ENCODE measurements around the gene MLYCD.

MLYCD gene

DNA sequence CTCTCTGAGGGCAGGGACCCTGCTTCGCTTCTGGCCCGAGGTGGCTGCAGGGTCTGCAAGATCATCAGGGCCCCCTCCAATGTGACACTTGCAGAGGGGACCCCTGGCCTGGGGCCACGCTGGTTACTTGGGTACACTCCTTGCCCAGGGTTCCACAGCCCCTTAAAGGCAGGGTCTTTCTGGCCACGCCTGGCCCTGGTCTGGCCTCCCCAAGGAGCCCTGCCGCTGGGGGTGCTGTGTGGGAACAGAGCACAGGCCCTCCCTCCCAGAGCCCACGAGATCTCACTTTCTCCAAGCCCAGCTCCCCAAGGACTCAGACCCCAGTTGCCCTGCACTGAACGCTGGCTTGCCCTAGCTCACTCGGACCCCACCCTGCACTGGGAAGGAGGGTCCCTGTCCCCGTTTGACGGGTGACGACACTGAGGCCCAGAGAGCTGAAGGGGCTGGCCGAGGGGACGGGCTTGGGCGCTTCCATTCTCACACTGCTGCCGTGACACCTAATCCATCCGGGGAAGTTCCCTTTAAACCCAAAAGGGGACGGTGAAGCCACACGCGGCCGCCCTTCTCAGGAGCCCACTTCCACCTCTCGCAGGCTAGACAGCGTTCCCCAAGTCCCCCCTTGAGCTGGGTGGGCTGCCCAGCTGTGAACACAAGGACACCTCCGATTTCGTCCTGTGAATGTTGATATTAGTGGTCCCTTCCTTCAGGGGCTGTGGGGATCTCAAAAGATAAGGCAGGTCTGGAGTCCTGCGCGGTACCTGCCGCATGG is 27.2 kb downstream of the MLYCD start:
- Histone ChIP-seq H3K4me1 (ENCODE audit: control insufficient read depth, insufficient read depth, low read length) (no peaks in the 10 kb centered on the region), H3K4me3 (ENCODE audit: low read depth, low read length) (no peak overlapping the region), H3K36me3 (ENCODE audit: control insufficient read depth in 2 of 2, insufficient read depth in 1 of 2, low read length in 2 of 2) (no peaks in the 10 kb centered on the region; a peak in 1 of 3 replicates), H3K27ac (ENCODE audit: extremely low read depth, low read depth, low read length) (no peak overlapping the region), H3K9me3 (ENCODE audit: control insufficient read depth, insufficient read depth, low read depth, low read length) (no peaks in the 10 kb centered on the region)
- no peak for TF ChIP-seq HOXA7 (CRISPR knock-in tag; IDR thresholded peaks at IDR 0.05; ENCODE audit: borderline replicate concordance)
- no peak for TF ChIP-seq ZNF544 (tag by site-specific recombination; IDR thresholded peaks at IDR 0.05)
- no peak for TF ChIP-seq ZNF23 (tag by site-specific recombination; IDR thresholded peaks at IDR 0.05; ENCODE audit: borderline replicate concordance)
- no peak for TF ChIP-seq SP3 (tag by site-specific recombination; IDR thresholded peaks at IDR 0.05)
- no peak for TF ChIP-seq ZNF157 (tag by site-specific recombination; IDR thresholded peaks at IDR 0.05)
- no peak for TF ChIP-seq ZNF658 (tag by site-specific recombination; IDR thresholded peaks at IDR 0.05)
- no peak for TF ChIP-seq ZNF610 (tag by site-specific recombination; IDR thresholded peaks at IDR 0.05; ENCODE audit: borderline replicate concordance)
- no peak for TF ChIP-seq ZNF426 (tag by site-specific recombination; IDR thresholded peaks at IDR 0.05)
- TF ChIP-seq, protein P1, sequence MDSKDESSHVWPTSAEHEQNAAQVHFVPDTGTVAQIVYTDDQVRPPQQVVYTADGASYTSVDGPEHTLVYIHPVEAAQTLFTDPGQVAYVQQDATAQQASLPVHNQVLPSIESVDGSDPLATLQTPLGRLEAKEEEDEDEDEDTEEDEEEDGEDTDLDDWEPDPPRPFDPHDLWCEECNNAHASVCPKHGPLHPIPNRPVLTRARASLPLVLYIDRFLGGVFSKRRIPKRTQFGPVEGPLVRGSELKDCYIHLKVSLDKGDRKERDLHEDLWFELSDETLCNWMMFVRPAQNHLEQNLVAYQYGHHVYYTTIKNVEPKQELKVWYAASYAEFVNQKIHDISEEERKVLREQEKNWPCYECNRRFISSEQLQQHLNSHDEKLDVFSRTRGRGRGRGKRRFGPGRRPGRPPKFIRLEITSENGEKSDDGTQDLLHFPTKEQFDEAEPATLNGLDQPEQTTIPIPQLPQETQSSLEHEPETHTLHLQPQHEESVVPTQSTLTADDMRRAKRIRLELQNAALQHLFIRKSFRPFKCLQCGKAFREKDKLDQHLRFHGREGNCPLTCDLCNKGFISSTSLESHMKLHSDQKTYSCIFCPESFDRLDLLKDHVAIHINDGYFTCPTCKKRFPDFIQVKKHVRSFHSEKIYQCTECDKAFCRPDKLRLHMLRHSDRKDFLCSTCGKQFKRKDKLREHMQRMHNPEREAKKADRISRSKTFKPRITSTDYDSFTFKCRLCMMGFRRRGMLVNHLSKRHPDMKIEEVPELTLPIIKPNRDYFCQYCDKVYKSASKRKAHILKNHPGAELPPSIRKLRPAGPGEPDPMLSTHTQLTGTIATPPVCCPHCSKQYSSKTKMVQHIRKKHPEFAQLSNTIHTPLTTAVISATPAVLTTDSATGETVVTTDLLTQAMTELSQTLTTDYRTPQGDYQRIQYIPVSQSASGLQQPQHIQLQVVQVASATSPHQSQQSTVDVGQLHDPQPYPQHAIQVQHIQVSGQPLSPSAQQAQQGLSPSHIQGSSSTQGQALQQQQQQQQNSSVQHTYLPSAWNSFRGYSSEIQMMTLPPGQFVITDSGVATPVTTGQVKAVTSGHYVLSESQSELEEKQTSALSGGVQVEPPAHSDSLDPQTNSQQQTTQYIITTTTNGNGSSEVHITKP (tag by site-specific recombination; IDR thresholded peaks at IDR 0.05) = no peak
- no peak for TF ChIP-seq ZNF202 (tag by site-specific recombination; IDR thresholded peaks at IDR 0.05; ENCODE audit: borderline replicate concordance)
- TF ChIP-seq, protein P2, sequence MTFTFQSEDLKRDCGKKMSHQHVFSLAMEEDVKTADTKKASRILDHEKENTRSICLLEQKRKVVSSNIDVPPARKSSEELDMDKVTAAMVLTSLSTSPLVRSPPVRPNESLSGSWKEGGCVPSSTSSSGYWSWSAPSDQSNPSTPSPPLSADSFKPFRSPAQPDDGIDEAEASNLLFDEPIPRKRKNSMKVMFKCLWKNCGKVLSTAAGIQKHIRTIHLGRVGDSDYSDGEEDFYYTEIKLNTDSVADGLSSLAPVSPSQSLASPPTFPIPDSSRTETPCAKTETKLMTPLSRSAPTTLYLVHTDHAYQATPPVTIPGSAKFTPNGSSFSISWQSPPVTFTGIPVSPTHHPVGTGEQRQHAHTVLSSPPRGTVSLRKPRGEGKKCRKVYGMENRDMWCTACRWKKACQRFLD (tag by site-specific recombination; IDR thresholded peaks at IDR 0.05) = no peak
- no peak for TF ChIP-seq ZFP3 (tag by site-specific recombination; IDR thresholded peaks at IDR 0.05; ENCODE audit: low read depth)
- ChIA-PET CTCF (interaction anchor here (0.6 to 4.3 kb wide), 22 partner anchors 11 to 765 kb away, joined by 3 to 29 read pairs (median 5); partner anchors contain the start of gene OSGIN1), POLR2A (interaction anchor here (0.6 to 0.9 kb wide), 2 partner anchors 21 to 191 kb away, joined by 3 read pairs; partner anchors contain the start of gene MBTPS1)

DNA sequence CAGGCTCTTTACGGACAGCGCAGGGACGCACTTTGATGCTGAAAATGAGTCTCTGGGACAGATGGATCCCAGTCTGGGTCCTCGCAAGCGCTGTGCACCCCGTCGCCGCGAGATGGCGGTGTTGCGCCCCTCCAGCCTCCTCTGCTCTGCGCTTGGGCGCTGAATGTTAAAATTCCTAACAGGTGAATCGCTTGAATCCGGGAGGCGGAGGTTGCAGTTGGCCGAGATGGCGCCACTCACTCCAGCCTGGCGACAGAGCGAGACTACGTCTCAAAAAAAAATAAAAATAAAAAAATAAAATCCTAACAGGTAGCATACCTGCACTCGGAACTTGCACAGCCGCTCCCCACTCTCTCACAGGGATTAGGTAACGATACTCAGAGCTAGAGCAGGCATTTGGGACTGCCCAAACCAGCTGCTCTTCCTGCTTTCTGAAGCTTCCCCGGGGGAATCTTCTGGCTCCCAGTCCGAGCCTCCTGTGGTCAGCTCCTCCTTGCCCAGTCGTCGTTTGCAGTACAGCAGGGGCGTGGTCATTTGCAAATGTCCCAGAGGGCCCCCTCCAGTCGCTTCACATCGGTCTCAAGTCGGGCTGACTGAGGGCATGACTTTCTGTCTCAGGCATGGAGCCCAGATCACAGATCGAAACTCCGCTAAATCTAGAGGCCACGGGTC is 27.9 kb downstream of the MLYCD start:
- Histone ChIP-seq H3K4me3 (ENCODE audit: low read depth, low read length) (peak overlapping the region; percentile 29), H3K27ac (ENCODE audit: extremely low read depth, low read depth, low read length) (no peak overlapping the region), H3K9me3 (ENCODE audit: control insufficient read depth, insufficient read depth, low read depth, low read length) (no peaks in the 10 kb centered on the region), H3K4me1 (ENCODE audit: control insufficient read depth, insufficient read depth, low read length) (no peaks in the 10 kb centered on the region), H3K36me3 (ENCODE audit: control insufficient read depth in 2 of 2, insufficient read depth in 1 of 2, low read length in 2 of 2) (no peaks in the 10 kb centered on the region)
- POLR2A ChIA-PET = interaction anchor here (0.6 to 0.9 kb wide), 3 partner anchors 20 to 190 kb away, joined by 3 read pairs; partner anchors contain the start of gene MBTPS1
- CTCF ChIA-PET = interaction anchor here (0.5 to 4.3 kb wide), 38 partner anchors 11 to 1327 kb away, joined by 3 to 29 read pairs (median 4); partner anchors contain the start of gene OSGIN1
- TF ChIP-seq ZNF654 (tag by site-specific recombination; IDR thresholded peaks at IDR 0.05; ENCODE audit: low read depth) (peak; percentile 64), ZXDB (tag by site-specific recombination; IDR thresholded peaks at IDR 0.05) (0 out of 2 replicates have a peak, but pooled peaks have one; percentile 23), ZNF837 (tag by site-specific recombination; IDR thresholded peaks at IDR 0.05) (no peak), ZNF600 (tag by site-specific recombination; IDR thresholded peaks at IDR 0.05) (0 out of 2 replicates have a peak, but pooled peaks have one; percentile 41), ZNF274 (IDR thresholded peaks at IDR 0.05; ENCODE audit: low read length) (no peak), ZNF274 (tag by site-specific recombination; IDR thresholded peaks at IDR 0.05; ENCODE audit: borderline replicate concordance) (no peak), ZNF677 (tag by site-specific recombination; IDR thresholded peaks at IDR 0.05) (no peak), ZNF658 (tag by site-specific recombination; IDR thresholded peaks at IDR 0.05) (no peak), ZNF701 (tag by site-specific recombination; IDR thresholded peaks at IDR 0.05) (no peak), ZNF585B (tag by site-specific recombination; IDR thresholded peaks at IDR 0.05) (no peak), ZNF707 (tag by site-specific recombination; IDR thresholded peaks at IDR 0.05) (no peak), ZNF214 (tag by site-specific recombination; IDR thresholded peaks at IDR 0.05; ENCODE audit: borderline replicate concordance) (no peak), ZNF292 (tag by site-specific recombination; IDR thresholded peaks at IDR 0.05; ENCODE audit: borderline replicate concordance, low read depth) (no peak), ZNF660 (tag by site-specific recombination; IDR thresholded peaks at IDR 0.05) (0 out of 2 replicates have a peak, but pooled peaks have one; percentile 63), ZNF266 (tag by site-specific recombination; IDR thresholded peaks at IDR 0.05; ENCODE audit: low read depth) (no peak)
- TF ChIP-seq, protein P3, sequence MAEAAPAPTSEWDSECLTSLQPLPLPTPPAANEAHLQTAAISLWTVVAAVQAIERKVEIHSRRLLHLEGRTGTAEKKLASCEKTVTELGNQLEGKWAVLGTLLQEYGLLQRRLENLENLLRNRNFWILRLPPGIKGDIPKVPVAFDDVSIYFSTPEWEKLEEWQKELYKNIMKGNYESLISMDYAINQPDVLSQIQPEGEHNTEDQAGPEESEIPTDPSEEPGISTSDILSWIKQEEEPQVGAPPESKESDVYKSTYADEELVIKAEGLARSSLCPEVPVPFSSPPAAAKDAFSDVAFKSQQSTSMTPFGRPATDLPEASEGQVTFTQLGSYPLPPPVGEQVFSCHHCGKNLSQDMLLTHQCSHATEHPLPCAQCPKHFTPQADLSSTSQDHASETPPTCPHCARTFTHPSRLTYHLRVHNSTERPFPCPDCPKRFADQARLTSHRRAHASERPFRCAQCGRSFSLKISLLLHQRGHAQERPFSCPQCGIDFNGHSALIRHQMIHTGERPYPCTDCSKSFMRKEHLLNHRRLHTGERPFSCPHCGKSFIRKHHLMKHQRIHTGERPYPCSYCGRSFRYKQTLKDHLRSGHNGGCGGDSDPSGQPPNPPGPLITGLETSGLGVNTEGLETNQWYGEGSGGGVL (tag by site-specific recombination; IDR thresholded peaks at IDR 0.05) = no peak

All from HEK293 (cell line).